HG02852 (cell line): ENCODE measurements around the gene ADAMTS12.

ENCODE experiments used
- ATAC-seq: cut with Tn5 transposase; IDR thresholded peaks from one replicate; pipeline ENCODE4 v1.9.1; 2021; ENCODE audit warnings: mild to moderate bottlenecking, moderate library complexity; ENCODE audit not compliant: unreplicated experiment

The ADAMTS12 gene

DNA sequence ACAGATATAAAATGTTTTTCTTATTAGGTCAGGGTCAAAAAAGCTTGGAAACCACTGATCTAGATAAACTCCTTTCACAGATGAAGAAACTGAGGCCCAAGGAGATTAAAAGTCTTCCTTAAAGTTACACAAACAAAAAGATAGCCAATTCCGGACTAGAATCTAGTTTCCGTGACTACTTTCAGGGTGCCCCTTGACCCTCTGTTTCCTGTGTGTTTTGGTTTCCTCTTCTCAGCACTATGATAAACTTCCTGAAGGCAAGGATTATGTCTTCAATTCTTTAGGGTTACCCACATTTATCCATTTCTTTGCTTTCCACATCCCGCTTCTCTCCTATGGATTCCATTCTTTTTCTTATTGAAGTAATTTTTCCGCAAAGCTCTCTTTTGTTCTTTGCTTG, 83.1 kb downstream of the ADAMTS12 start:
- no peak for ATAC-seq

DNA sequence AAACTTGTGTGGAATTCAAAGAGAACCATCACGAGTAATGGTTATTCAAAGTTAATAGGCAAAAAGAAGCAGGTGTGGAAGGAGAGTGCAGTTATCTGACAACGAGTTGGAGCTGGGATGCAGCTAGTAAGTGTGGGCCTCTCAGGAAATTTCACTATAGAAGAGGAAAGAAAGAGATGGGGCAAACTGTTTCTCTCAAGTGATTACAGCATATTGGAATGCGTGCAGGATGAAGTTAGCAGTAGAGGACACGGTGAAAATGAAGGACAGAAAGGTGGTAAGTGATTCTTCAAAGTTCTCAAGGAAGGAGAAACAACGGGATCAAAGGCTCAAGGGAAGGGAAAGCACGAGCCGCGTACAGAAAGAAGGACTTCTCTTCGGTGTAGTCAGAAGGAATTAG, 84.0 kb downstream of the ADAMTS12 start:
- no peak for ATAC-seq

DNA sequence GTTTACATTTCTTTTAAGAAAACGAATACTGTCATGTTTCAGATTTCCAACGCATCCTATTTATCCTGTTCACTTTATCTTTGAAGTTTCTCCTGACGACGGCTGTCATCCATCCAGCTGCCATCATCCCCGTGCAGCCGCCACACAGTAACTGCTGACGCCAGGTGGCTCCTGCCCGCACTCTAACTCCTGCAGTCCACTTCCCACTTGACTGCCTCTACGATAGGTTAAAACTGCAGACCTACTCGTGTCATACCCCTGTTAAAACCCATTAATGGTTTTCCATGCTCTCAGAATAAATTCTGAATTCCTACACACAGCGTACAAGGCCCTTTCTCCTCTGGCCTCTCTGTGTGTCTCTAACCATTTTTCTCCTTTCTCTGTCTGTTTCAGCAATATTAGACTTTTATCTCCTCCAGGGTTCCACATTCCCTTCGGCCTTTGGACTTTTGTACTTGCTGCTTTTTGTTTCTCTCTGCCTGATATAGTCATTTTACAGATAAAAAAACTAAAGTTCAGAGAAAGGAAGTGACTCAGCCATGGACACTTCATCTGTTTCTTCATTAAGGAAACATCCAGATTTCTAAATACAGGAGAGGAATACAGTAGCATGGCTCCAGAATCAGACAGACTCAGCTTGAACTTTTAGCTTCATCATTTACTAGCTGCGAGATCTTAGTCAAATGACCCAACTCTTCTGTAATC, 84.9 kb downstream of the ADAMTS12 start:
- no peak for ATAC-seq

DNA sequence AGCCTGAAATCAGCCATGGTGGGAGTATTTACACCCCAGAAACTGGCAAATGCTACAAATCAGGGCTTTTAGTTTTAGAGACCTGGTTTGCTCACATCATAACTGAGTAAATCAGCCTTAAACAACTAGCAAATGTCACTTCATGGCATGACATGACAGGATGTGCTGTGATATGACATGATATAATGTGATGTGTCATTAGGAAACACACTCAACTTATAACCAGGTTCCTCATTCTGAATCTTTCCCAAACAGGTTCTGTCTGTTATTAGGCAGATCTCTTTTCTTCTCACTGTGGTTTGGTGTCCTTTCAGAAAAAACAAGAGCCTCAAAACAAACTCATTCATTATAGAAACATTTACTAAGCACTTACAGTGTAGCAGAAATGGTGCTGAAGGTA, 90.5 kb downstream of the ADAMTS12 start:
- no peak for ATAC-seq

DNA sequence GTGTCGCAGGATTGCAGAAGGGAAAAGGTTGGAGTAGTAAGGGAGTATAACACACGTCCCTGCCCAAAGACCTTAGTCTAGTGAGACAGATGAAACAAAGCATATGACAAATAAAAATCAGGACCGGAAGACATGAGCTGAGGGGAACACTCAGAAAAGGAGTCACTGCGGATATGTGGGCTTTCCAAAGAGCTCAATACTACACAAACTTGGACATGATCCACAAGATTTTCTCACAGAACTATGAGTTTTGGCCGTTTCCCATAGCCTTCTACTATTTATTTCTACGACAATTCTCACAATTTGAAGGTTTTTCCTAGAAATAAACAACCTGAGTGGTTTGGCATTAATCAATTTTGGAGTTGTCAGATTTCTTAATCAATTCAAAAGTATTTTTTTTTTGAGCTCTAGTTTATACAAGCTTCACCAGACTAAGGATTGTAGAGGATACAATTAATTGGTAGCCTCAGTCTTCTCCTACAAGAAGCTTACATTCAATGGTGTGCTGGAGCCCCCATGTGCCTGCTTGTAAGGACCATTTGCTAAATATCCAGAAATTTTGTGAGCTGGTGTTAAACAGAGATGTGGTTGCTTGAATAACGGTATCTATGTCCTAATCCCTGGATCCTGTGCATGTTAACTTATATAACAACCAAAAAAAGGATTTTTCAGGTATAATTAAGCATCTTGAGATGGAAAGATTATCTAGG, 91.4 kb downstream of the ADAMTS12 start:
- ATAC-seq, result no peak

DNA sequence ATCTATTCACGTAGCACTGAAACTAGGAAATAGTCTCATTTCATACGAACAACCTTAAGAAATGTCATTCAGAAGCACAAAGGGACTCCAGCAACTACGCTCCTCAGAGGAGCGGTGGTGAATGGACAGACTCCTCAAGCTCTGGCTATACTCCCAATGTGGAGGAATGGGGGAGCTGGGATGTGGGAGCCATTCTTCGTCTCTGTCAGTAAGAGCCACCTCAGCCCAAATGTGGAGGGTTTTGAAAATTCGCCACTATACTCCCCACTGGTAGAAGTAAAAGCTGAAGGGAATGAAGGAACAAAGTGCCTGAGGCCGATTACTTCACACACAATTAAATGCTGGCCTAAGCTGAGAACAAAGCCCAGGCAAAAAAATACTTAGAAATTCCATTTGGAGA, 96.3 kb downstream of the ADAMTS12 start:
- ATAC-seq, result no peak

DNA sequence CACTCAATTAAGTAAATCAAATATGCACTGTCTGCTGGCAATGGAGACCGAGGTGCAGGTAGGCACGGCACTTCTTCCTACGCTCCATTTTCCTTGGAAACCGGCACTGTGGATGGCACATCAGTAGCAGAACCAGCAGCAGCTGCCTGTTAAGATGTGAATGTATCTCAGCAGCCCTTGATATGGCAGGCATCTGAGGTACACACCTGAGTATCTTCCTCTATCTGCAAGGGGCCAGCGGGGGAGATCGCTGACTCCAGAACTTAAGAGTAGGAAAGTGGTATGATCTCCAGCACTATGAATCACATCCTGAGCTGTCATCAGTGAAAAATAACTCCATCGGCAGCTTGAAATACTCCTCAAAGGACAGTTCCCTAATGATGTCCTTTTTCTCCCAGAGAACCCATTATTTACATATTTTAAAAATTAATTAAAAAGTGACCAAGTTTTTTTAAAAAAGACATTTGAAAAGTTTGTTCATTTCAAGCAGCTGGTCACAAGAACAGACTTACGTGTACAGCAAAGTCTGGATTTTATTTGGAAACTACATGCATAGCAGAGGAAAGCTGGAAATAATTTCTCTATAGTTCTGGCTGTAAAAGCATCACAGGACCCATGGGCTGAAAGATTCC, 97.1 kb downstream of the ADAMTS12 start:
- no peak for ATAC-seq

DNA sequence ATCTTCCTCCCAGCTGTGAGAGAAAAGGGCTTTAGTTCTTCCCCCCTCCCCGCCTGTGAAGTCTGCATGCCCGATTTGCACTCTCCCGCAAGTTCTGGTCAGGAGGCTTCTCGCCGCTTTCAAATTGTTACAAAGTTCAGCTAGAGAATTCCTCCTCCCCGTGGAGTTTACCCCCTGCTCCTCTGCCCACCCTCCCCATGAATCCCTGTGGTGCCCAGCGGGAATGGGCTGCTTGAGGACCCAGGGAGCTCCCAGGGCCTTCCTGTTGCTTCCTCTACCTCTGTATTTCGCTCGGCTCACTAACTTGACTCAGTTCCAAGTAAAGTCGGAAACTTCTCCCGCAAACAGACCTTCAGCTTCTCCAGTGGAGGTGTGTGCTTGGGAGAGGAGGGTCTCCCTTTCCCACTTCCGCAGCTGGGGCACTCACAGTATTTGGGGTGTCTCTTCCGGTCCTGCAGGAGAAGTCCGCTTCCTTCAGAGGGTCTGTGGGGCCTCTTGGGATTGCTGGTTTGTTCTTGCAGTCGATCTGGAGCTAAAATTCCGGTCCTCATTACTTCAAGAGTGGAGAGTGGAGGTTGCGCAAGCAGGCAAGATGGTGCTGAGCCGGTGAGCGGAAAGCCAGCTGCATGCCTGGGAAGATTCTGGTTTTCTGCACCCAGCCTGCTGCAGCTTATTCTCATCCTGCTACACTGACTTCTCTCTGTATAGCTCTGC, 97.8 kb downstream of the ADAMTS12 start:
- no peak for ATAC-seq

DNA sequence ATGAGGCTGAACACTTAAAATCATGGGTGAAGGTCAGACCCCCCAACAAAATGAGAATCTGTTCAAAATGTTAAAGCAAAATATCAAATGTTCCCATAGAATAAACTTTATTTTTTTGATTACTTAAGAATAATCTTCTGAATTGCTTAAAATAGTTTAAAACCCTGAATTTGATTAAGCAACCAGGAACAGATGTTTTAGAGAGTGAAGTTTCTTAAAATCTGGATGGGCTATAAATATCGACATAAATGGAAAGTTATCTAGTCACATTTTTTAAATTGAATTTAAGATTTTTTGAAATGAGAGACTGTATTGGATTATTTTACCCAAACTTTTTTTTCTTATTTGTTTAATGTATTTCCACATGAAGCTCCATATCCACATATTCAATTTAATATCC, 98.5 kb downstream of the ADAMTS12 start:
- ATAC-seq, result no peak

DNA sequence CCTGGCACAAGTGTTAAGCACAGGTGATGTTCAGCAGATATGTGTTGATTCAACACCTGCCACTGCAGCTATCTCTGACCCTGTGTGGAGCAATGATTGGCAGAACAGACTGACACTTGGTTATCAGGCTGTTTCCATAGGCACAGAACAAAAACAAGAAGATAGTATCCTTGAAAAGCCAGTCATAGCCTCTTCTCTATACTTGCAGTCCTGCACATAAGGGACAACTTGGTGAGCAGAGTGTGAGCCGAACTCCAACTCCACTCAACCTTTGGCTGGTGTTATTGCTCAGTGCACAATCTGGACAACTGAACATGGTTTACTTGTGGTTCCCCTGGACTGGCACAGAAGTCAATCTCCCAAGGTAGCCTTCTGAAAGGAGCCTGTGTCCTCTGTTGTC, 99.2 kb downstream of the ADAMTS12 start:
- ATAC-seq, result no peak

DNA sequence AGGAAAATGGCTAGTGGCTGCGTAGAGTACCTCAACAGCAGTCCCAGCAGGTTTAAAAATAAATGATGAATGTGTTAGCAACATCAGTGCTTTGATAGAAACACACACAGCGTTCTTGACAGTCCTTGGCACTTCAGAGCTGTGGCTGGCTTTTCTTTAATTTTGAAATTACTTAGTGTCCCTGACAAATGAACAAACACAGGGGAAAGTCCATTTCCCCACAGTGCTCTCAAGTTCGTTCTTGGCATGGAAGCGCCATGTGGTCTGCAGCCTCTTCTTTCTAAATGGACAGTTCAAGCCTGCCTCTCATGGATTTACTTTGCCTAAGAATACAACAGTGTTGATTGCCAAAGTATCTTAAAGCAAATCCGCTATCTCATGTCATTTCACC, 102.2 kb downstream of the ADAMTS12 start:
- no peak for ATAC-seq

DNA sequence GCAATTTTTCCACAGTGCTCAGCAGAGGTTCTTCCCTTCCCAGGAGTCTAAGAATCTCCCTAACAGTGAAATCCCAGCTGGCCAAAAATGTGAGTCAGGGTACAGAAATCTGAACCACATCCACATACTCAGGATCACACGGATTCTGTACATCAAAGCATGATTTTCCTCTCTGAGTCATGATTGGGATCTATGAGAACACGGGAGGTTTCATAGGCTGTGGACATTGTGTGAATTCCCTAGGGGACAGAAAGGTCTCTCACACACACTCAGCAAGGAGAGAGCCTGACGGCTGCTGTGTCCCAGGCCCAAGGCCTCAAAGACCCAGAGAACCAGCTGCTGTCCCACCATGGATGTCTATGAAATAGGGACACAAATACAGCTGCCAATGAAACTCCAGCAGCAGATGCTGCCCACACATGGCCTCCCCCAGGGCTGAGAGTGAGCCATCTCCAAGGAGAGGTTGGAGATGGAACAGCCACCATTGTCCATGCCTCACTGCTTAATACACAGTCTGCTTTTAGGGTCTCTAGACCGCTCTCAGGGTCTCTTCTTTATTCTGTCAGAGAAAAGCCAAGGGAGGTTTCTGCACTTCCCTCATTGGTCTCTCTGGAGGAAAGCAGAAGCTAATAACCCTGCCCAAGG, 102.7 kb downstream of the ADAMTS12 start:
- ATAC-seq, result no peak

DNA sequence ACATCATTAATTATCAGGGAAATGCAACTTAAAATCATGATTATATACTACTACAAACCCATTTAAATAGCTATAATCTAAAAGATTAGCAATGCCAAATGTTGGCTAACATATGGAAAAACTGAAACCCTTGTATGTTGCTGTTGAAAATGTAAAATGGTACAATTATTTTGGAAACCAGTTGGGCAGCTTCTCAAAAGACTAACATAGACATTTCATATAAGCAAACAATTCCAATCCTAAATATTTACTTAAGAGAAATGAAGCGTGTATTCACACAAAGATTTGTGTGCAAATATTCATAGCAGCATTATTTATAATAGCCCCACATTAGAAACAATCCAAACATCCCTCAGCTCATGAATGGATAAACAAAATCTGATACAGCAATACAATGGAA, 106.2 kb downstream of the ADAMTS12 start:
- ATAC-seq, result no peak

DNA sequence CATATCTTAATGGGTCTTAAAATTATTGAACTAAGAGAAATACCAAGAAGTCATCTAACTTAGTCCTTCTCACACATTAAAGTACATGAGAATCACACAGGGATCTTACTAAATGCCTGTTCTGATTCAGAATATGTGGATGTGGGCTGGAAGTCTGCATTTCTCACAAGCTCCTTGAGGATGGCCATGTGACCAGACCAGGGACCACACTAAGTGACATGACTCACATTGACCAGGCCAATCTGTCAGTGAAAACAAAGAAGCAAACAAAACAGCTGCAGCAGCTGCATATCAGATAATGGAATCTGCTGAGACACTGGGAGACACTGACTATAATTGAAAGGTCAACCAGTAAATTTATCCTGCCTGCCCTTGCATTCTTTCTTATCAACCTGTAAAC, 110.5 kb downstream of the ADAMTS12 start:
- peak; percentile 52 for ATAC-seq

DNA sequence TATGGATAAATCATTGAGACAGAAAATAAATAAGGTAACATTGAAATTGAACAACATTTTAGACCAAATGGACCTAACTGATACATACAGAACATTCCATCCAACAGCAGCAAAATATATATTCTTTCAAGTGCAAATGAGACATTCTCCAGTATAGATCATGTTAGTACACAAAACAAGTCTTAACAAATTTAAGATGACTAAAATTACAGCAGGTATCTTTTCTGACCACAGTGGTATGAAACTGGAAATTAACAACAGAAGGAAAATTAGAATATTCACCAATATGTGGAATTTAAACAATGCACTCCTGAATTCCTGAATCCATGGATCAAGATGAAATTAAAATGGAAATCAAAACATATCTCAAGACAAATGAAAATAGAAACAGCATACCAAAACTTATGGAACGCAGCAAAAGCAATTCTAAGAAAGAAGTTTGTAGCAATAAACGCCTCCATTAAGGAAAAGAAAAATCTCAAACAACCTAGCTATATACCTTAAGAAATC, 115.6 kb downstream of the ADAMTS12 start:
- ATAC-seq, result no peak

DNA sequence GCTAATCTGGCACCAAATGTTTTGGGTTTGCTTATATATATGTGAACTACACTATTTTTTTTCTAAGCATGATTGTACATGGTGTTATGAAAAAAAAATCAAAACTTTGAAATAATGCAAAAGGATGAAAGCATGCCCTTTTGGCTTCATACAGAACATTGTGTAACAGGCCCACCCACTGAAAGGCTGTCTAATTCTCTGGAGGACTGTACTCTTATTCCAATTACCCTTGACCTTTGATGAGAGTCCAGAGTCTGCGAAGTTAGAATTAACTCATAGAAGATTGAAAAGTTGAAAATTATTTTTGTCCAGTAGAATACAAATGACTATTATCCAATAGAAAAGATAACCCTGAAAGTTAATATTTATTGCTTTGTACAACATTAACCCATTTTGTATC, 117.4 kb downstream of the ADAMTS12 start:
- ATAC-seq, result no peak

DNA sequence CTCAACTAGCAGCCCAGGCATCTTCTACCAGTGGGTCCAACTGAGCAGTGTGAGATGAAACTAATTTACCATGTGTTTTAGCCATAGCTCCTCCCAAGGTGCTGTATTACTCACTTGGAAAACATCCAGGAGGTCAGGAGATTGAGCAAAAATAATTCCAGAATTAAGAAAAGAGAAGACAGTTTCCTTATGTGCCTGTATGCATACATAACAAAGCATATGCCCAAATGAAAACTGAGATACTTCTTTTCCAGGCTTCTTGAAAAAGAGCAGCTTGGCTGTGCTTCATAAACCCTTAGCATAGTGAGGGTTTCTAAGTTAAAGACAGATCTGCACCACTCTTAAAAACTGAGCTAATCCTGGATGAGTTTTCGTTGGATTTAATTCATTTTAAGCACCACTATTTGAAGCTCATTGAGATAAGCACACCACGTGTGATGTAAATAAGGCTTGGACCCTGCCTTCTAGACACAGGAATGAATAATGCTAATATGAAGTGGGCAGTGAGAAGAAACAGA, 119.4 kb downstream of the ADAMTS12 start:
- ATAC-seq, result no peak

DNA sequence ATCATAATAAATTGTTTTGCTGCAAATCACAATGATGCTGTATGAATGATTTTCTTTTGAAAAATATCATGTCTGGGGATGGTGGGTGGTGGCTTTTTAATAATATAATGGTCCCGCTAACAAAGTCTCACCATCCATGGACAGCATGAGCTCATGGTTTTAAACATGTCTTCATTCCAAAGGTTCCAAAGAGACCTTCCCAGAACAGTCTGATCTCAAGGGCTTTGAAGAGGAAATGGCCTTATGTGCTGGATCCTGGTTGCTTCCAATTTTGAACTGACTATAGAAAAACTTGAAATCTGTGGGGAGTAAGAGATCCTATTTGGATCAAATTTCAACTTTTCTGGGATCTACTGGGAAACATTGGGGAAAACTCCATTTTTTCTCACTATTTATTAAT, 121.8 kb downstream of the ADAMTS12 start:
- ATAC-seq, result no peak

DNA sequence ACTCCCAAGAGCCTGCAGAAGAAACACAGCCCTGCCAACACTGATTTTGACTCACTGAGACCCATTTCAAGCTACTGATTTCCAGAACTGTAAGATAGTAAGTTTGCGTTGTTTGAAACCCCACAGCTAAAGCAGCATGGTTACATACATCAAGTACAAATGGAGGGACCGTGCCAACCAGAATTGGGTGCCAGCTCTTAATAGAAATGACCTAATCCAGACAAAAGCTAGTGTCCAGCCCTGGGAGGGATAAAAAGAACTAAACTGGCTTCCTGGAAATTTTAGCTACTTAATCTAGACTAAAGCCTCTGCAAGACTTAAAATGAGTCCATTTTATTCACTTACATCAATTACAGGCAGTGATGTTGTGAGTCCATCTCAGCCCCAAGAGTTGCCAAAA, 122.6 kb downstream of the ADAMTS12 start:
- ATAC-seq, result no peak

DNA sequence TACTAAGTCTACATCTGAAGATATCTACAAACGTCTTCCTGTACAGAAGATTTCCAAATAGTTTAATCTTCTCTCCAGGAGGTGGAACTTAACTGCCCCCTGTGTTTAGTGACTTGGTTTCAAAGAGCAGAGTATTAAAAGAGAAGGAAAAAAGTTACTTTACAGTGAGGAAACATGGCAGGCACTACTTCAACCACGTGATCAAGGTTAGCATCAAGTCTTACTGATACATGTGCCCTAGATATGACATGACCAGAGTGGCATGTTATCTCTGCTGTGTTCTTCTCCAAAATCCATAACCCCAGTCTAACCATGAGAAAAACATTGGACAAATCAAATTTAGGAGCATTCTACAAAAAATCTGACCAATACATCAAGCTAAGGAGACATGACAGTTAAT, 125.8 kb downstream of the ADAMTS12 start:
- no peak for ATAC-seq

DNA sequence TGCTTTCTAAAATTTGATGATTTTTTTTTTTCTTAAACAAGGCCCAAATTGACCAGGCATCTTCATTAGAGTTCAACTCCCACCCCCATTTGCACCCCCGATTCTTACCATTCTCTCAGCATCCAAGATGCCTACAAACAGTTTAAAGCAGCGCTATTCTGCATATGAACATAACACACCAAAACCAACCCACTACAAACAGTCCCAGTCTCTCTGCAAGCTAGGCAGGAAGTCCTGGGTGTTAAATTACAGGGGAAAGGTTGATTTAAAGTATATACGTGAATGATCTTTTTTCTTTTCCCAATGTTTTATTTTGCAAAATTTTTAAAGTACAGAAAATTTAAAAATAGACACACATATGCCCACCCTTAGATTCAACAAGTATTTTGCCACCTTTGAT, 127.0 kb downstream of the ADAMTS12 start:
- no peak for ATAC-seq
